H1 (cell line): ENCODE data around the gene TRIM52. TPM values are rescaled to one million over a fixed set of nuclear protein-coding genes. Genes with fewer than 3 reads are reported as not detected.
"Not testable (repeated sequence)": the region's sequence is repeated elsewhere in the genome, so short reads cannot be mapped to it uniquely, and the experiment has no call there.

ENCODE experiments used
- CTCF ChIA-PET: fragments of 300-600 bp; sonication (Branson Sonifier 250); formaldehyde crosslinking; loops from one replicate; lab custom pipeline; 2021; ENCODE audit not compliant: partially characterized antibody; lab: Charles Lee
- POLR2A ChIA-PET: fragments of 300-600 bp; sonication (Branson Sonifier 250); formaldehyde crosslinking; loops from one replicate; lab custom pipeline; 2021; ENCODE audit warnings: inconsistent platforms; ENCODE audit not compliant: partially characterized antibody; lab: Charles Lee
- DNase-seq, 2 experiments: peaks; one replicate each; pipeline versions ENCODE4 v3.0.0 to v3.0.0-alpha.2; 2010 to 2022; ENCODE audit warnings: low spot score in 2 of 2, low read depth in 1 of 2, mixed read lengths in 1 of 2
- FAIRE-seq: peaks from 2 replicates; lab custom pipeline; 2011; peaks lifted over from hg19 to GRCh38; lab: Jason Lieb, UNC
- H2AFZ ChIP-seq: 2 replicates; pipeline ENCODE4 v1.8.1; 2012; ENCODE audit warnings: low read length, inconsistent platforms
- H2AK5ac ChIP-seq: 2 replicates; pipeline ENCODE4 v1.6.1; 2013; ENCODE audit warnings: low read depth, low read length
- H2BK120ac ChIP-seq: replicated peaks from 2 replicates; pipeline ENCODE3; 2013; ENCODE audit warnings: low read depth, low read length, inconsistent platforms
- H2BK12ac ChIP-seq: 2 replicates; pipeline ENCODE4 v1.6.1; 2013; ENCODE audit warnings: low read depth, low read length
- H2BK15ac ChIP-seq: 2 replicates; pipeline ENCODE4 v1.6.1; 2013; ENCODE audit warnings: low read length
- H2BK20ac ChIP-seq: 2 replicates; pipeline ENCODE4 v1.6.1; 2013; ENCODE audit warnings: low read length
- H2BK5ac ChIP-seq: 2 replicates; pipeline ENCODE4 v1.6.1; 2013; ENCODE audit warnings: low read depth, low read length
- H3K14ac ChIP-seq: 2 replicates; pipeline ENCODE4 v1.6.1; 2013; ENCODE audit warnings: inconsistent platforms; ENCODE audit not compliant: insufficient read length
- H3K18ac ChIP-seq: 2 replicates; pipeline ENCODE4 v1.6.1; 2013; ENCODE audit warnings: low read length; ENCODE audit errors: extremely low read depth
- H3K23ac ChIP-seq: 2 replicates; pipeline ENCODE4 v1.6.1; 2013; ENCODE audit warnings: inconsistent platforms; ENCODE audit not compliant: insufficient read length
- H3K23me2 ChIP-seq: 2 replicates; pipeline ENCODE4 v1.6.1; 2013; ENCODE audit warnings: low read depth, low read length
- H3K27ac ChIP-seq: 2 replicates; pipeline ENCODE4 v1.6.1; 2011; ENCODE audit warnings: low read depth, low read length, inconsistent platforms
- H3K27me3 ChIP-seq, 4 experiments: replicated peaks in 1 of 4; 1 replicate in 1 of 4; 2 replicates in 3 of 4; pipeline versions ENCODE4 v1.6.1 to v1.8.1; 2011 to 2013; ENCODE audit warnings: low read length in 3 of 4, mild to moderate bottlenecking in 3 of 4, inconsistent platforms in 2 of 4, mixed read lengths in 2 of 4, moderate library complexity in 1 of 4; ENCODE audit not compliant: control insufficient read depth in 3 of 4, insufficient read depth in 3 of 4; ENCODE audit errors: extremely low read depth in 1 of 4
- H3K36me3 ChIP-seq, 4 experiments: 2 replicates each; pipeline versions ENCODE4 v1.6.1 to v1.8.1; 2011 to 2013; ENCODE audit warnings: mild to moderate bottlenecking in 4 of 4, low read length in 3 of 4, moderate library complexity in 2 of 4, control low read depth in 1 of 4, inconsistent platforms in 1 of 4; ENCODE audit not compliant: insufficient read depth in 4 of 4, control insufficient read depth in 2 of 4
- H3K4ac ChIP-seq: replicated peaks from 2 replicates; pipeline ENCODE3; 2013; ENCODE audit warnings: low read length, low read depth, mixed read lengths, inconsistent platforms; ENCODE audit not compliant: insufficient read length
- H3K4me1 ChIP-seq, 4 experiments: replicated peaks in 1 of 4; 1 replicate in 1 of 4; 2 replicates in 3 of 4; pipeline versions ENCODE4 v1.6.1 to v1.8.1; 2011 to 2013; ENCODE audit warnings: low read length in 3 of 4, inconsistent platforms in 2 of 4, mixed read lengths in 1 of 4; ENCODE audit not compliant: insufficient read depth in 4 of 4, control insufficient read depth in 3 of 4
- H3K4me2 ChIP-seq, 2 experiments: 2 replicates each; pipeline versions ENCODE4 v1.6.1 to v1.8.1; 2011 to 2013; ENCODE audit warnings: low read depth in 2 of 2, low read length in 2 of 2, control low read depth in 1 of 2, inconsistent platforms in 1 of 2, mild to moderate bottlenecking in 1 of 2; ENCODE audit not compliant: insufficient read depth in 1 of 2
- H3K4me3 ChIP-seq, 4 experiments: fragments of 200-600, 300-600 bp in 1 of 4; sonication (generic), shearing (Covaris generic), sonication (Bioruptor Twin) in 1 of 4; 2 replicates each; pipeline versions ENCODE4 v1.5.1 to v1.8.1; 2011 to 2016; ENCODE audit warnings: low read length in 4 of 4, low read depth in 3 of 4, control low read depth in 2 of 4, inconsistent platforms in 2 of 4, mild to moderate bottlenecking in 2 of 4, mixed read lengths in 1 of 4, moderate library complexity in 1 of 4; ENCODE audit not compliant: insufficient read depth in 2 of 4; ENCODE audit errors: extremely low read depth in 1 of 4
- H3K56ac ChIP-seq: replicated peaks from 2 replicates; pipeline ENCODE3; 2013; ENCODE audit warnings: low read depth, mild to moderate bottlenecking, mixed read lengths, low read length, inconsistent platforms; ENCODE audit not compliant: insufficient read length
- H3K79me1 ChIP-seq: 2 replicates; pipeline ENCODE4 v1.6.1; 2013; ENCODE audit warnings: low read depth, low read length, control low read depth
- H3K79me2 ChIP-seq, 2 experiments: 2 replicates each; pipeline versions ENCODE4 v1.6.1 to v1.8.1; 2012 to 2013; ENCODE audit warnings: low read length in 2 of 2, mild to moderate bottlenecking in 2 of 2, inconsistent platforms in 1 of 2; ENCODE audit not compliant: insufficient read depth in 2 of 2, control insufficient read depth in 1 of 2
- H3K9ac ChIP-seq, 4 experiments: replicated peaks in 1 of 4; 1 replicate in 1 of 4; 2 replicates in 3 of 4; pipeline versions ENCODE4 v1.6.1 to v1.8.1; 2011 to 2013; ENCODE audit warnings: low read depth in 3 of 4, low read length in 3 of 4, control low read depth in 2 of 4, mild to moderate bottlenecking in 2 of 4, moderate library complexity in 2 of 4, inconsistent platforms in 1 of 4; ENCODE audit errors: extremely low read depth in 1 of 4
- H3K9me3 ChIP-seq, 2 experiments: 2 replicates each; pipeline versions ENCODE4 v1.6.1 to v1.8.1; 2012 to 2013; ENCODE audit warnings: mild to moderate bottlenecking in 2 of 2, moderate library complexity in 2 of 2, control low read depth in 1 of 2, inconsistent platforms in 1 of 2, low read depth in 1 of 2, low read length in 1 of 2, mixed read lengths in 1 of 2; ENCODE audit not compliant: insufficient read depth in 2 of 2
- H4K20me1 ChIP-seq, 2 experiments: replicated peaks in 1 of 2; 2 replicates each; pipeline versions ENCODE3 to v1.8.1; 2011 to 2013; ENCODE audit warnings: inconsistent platforms in 2 of 2, low read length in 2 of 2, mild to moderate bottlenecking in 1 of 2; ENCODE audit not compliant: insufficient read depth in 2 of 2, control insufficient read depth in 1 of 2
- H4K5ac ChIP-seq: 2 replicates; pipeline ENCODE4 v1.6.1; 2013; ENCODE audit warnings: low read length, low read depth, mixed read lengths, inconsistent platforms; ENCODE audit not compliant: insufficient read length
- H4K8ac ChIP-seq: 2 replicates; pipeline ENCODE4 v1.8.0; 2013; ENCODE audit warnings: mild to moderate bottlenecking, moderate library complexity, low read length, inconsistent platforms; ENCODE audit not compliant: insufficient read depth; ENCODE audit errors: extremely low read depth
- H4K91ac ChIP-seq: replicated peaks from 2 replicates; pipeline ENCODE3; 2013; ENCODE audit warnings: low read length, mixed read lengths, inconsistent platforms; ENCODE audit not compliant: insufficient read length
- WGBS, 2 experiments: shearing (Covaris generic) in 1 of 2; methylation state at CpG; one replicate each; pipeline versions ENCODE4 v1.1.6 to v1.1.7; 2013 to 2015; ENCODE audit warnings: low lambda C conversion rate in 2 of 2, mixed read lengths in 2 of 2, inconsistent platforms in 1 of 2, low coverage in 1 of 2, missing lambda C conversion rate in 1 of 2; ENCODE audit not compliant: insufficient replicate concordance in 2 of 2, insufficient coverage in 1 of 2, insufficient read length in 1 of 2; ENCODE audit errors: extremely low coverage in 1 of 2, missing lambda C conversion rate in 1 of 2; 5-methylcytosine and 5-hydroxymethylcytosine counted together
- polyA plus RNA-seq, 7 experiments: library from polyadenylated mRNA; depleted of rRNA in 3 of 7; stranded (reverse) in 5 of 7; unstranded in 2 of 7; fragments of >200 nt in 5 of 7; fragments of 200-250 nt in 2 of 7; gene quantifications; 1 replicate in 5 of 7; 2 replicates in 1 of 7; 4 replicates in 1 of 7; pipeline versions ENCODE4 v1.2.1 to v1.2.3, GENCODE V29; 2011 to 2013; ENCODE audit warnings: missing spikeins in 2 of 7, mixed read lengths in 2 of 7
- total RNA-seq: library from RNA; stranded (reverse); fragmentation: NEBNext Ultra II Directional; extraction: Animal tissue kit (Norgen Biotek cat#: 25700); gene quantifications from 2 replicates; pipeline ENCODE4 v1.2.1, GENCODE V29; 2021

TRIM52 gene
- total and polyA plus RNA-seq, 2 of the 8 experiments (the other 6 are each of a cell fraction or from before 2014, with no cell fraction given): 4.2 to 5.7 TPM

GRCh38 chr5:181209006-181209405, 51.9 kb downstream of the TRIM52 start:
- H3K27me3 ChIP-seq: peaks cover 21 to 26% (median 25%) of the 10 kb centered on the region in 4 experiments
- not testable (repeated sequence) for FAIRE-seq
- CTCF ChIA-PET: interaction anchor here (2.9 to 14.5 kb wide), 2 partner anchors 19 to 36 kb away, joined by 11 to 197 read pairs; no protein-coding TSS in a partner anchor

More at GRCh38 chr5:181209006-181209405, 51.9 kb downstream of the TRIM52 start:
- not testable (repeated sequence) for H4K5ac ChIP-seq, H2BK5ac ChIP-seq, H2BK15ac ChIP-seq, H3K9ac ChIP-seq, H2BK20ac ChIP-seq, H2AK5ac ChIP-seq, H3K79me2 ChIP-seq, H2BK12ac ChIP-seq, H3K4me2 ChIP-seq, H3K14ac ChIP-seq, H3K4me3 ChIP-seq, DNase-seq, H3K4me1 ChIP-seq, H3K23ac ChIP-seq, H3K4ac ChIP-seq, H4K20me1 ChIP-seq, H3K79me1 ChIP-seq, H3K9me3 ChIP-seq, H3K36me3 ChIP-seq, H2BK120ac ChIP-seq, H3K18ac ChIP-seq, H3K27ac ChIP-seq, H4K91ac ChIP-seq, H4K8ac ChIP-seq, H3K56ac ChIP-seq, H2AFZ ChIP-seq
- POLR2A ChIA-PET: interaction anchor here (1.3 to 8.4 kb wide), 3 partner anchors 16 to 35 kb away, joined by 4 to 90 read pairs (median 85); partner anchors contain the start of gene RACK1
- peaks cover 22% of the 10 kb centered on the region for H3K23me2 ChIP-seq
- 88% methylated on average over 20 of the region's 24 CpGs; no CpG with 5 or more reads in 1 of the 2 experiments for WGBS, 2 experiments
